Inflammatory macrophage treated with lipopolysaccharide for 4 hours (primary cell): ENCODE measurements around the gene TMEM44.
"Not testable (repeated sequence)": the region's sequence is repeated elsewhere in the genome, so short reads cannot be mapped to it uniquely, and the experiment has no call there.

Source experiments
- DNase-seq: peaks from one replicate; pipeline ENCODE4 v3.0.0-alpha.2; 2020

The TMEM44 gene

DNA sequence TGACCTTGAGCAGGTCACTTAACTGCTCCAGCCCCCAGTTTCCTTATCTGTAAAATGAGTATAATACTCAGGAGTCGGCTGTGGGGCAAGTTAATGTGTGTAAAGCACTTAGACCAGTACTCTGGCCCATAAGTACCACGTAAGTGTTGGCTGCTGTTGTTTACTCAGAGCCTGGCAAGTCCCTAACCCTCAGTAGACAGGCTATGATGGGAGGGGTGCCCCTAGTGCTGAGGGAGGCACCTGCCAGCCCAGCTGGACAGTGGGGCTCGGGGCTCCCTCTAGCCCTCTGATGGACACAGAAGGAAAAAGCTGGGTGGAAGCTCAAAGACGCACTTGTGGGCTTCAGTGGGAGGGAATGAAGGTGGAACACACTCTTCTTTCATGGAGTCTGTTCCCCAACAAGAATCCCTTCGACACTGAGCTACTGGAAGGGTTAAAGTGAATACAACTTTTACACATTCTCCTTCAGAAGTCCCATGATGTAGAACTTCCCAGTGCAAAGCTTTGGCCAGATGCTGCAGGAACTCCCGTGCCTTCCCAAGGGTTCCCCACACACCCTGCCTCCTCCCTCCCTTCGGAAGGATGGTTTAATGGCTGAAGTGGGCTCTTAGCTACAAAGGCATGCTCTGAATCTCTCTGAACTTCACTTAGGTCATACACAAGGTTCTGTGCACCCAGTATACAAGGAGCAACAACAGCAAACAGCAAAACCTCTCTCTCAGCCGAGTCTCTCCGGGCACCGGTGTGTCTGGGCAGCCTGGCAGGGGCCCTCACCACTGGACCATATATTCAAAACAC, 25.4 kb downstream of the TMEM44 start:
- no peak for DNase-seq

GRCh38 chr3:194606941-194607340, 26.3 kb downstream of the TMEM44 start:
- no peak for DNase-seq

DNA sequence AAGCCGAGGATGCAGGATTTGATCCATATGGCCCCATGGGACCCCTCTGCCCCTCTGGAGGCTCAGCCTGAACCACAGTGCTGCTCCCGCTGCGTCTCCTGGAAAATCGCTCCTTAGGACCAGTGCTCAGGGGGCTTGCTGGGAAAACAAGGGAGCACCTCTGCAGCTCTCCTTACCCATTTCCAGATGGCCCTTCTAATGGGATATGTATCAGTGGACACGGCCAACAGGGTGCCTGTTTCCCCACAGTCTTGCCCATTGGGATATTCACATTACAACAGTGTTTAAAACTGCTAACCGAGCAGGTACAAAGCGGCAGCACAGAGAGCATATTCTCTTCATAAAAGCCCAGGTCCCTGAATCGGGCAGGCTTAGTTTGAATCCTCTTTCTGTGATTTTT, 27.1 kb downstream of the TMEM44 start:
- no peak for DNase-seq

DNA sequence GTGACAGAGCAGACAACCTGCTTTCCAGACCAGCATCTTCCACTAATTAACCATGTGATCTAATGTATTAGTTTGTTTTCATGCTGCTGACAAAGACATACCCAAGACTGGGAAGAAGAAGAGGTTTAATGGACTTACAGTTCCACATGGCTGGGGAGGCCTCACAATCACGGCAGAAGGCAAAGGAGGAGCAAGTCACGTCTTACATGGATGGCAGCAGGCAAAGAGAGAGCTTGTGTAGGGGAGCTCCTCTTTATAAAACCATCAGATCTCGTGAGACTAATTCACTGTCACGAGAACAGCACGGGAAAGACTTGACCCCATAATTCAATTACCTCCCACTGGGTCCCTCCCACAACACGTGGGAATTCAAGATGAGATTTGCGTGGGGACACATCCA, 27.9 kb downstream of the TMEM44 start:
- not testable (repeated sequence) for DNase-seq

- DNase-seq = no peak
Observed at GRCh38 chr3:194604837-194605236, 28.4 kb downstream of the TMEM44 start.

GRCh38 chr3:194604126-194604525, 29.1 kb downstream of the TMEM44 start:
- no peak for DNase-seq

- no peak for DNase-seq
Observed at GRCh38 chr3:194602669-194603171, 30.5 kb downstream of the TMEM44 start.

DNA sequence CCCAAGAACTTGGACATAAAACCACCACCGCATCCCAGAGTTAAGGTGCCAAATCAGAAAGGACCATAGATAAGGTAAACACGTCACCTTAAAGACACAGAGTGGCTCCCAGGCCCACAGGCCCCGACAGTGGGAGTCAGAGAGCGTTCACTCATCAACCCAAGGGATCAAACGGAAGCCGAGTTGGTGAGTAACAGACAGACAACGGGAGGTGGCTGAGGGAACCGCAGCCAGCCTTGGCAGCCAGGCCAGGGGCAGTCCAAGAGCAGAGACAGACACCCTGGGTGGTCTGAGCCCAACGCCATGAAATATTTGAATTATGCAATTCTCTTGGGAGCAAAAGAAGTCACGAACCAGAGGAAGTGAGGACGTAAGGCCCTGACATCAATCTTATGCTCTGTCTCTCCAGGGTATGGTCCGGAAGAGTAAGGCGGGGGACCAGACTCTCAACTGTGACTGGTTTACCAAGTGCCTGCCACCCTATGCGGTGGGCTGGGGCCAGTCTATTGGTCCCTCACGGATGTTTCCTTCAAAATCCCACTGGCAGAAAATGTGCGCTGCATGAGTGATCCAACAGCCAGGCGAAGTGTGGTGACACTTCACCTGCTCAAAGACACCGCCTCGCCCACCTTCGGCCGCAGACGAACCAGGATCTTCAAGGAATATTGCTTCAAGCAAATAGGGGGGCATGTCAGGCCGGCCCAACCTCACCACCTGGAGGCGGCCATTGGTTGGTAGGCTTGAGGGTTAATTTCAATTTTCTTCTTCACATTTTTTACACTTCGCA, 34.3 kb downstream of the TMEM44 start:
- DNase-seq = no peak

DNA sequence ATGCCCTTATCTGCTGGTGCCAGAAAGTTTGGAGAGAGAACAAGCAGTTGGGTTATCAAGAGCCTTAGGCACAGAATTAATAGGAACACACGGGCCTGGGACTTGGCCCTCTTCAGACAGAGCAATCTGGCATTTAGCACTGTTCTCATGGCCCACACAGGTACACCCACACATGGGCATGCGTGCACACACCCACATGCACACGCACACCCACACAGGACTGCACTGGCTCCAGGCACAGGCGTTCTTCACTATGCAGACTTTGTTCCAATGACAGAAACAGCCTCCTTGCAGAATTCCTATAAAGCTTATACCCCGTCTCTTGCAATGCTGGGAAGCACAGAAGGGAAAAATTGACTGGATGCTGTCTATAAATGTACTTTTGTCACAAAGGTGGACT, 36.3 kb downstream of the TMEM44 start:
- no peak for DNase-seq

DNA sequence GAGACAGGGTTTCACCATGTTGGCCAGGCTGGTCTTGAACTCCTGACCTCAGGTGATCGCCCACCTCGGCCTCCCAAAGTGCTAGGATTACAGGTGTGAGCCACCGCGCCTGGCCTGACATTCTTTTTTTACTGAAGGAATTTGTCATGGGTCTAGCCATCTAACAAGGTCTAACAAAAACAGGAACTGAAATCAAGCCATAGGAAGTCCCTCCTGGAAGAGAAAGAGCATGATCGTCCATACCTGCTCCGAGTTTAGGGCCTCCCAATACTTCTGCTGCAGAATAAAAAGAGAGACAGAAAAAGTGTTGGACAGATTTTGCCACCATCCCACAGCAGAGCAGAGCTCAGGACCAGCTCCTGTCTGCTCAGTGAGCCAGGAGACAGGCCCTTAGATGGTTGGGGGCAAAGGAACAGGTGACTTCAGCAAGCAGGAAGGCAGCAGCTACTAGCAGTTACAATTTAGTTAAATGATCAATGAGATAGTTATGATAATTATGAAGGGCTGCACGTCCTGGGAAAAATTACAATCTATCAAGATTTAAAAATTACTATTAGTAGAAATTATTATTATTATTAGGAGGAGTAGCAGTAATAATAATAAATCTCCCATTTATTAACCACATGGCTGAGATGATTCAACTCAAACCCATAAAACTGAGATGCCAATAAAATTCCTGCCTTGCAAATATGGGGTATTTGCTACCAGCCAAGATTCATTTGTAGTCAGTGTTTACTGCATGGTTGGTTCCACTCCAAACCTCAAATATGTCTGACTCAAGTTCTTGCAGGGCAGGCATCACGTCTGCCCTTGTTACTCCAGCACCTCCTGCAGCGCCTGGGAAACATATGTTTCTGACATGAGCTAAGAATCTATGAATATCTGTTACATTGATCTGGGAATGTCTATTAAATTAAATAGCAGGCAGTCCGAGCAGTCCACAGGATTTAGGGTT, 40.1 kb downstream of the TMEM44 start:
- DNase-seq = peak; percentile 38

DNA sequence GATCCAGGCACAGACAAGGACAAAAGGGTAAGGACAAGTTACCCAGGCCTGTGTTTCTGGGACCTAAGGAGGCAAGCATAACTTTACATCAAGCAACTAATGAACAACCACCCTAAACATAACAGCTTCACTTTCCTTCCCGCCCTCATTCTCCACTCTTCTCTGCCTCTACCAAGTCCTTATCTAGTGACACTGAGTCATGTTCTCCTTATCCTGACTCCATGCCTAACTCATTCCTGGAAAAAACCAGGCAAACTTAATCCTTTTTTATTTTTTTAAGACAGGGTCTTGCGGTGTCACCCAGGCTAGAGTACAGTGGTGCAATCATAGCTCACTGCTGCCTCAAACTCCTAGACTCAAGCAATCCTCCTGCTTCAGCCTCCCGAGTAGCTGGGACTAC, 44.5 kb downstream of the TMEM44 start:
- DNase-seq = no peak

GRCh38 chr3:194588236-194588635, 45.0 kb downstream of the TMEM44 start:
- no peak for DNase-seq

- peak; percentile 79 for DNase-seq
Observed at GRCh38 chr3:194587438-194587931, 45.7 kb downstream of the TMEM44 start.

DNA sequence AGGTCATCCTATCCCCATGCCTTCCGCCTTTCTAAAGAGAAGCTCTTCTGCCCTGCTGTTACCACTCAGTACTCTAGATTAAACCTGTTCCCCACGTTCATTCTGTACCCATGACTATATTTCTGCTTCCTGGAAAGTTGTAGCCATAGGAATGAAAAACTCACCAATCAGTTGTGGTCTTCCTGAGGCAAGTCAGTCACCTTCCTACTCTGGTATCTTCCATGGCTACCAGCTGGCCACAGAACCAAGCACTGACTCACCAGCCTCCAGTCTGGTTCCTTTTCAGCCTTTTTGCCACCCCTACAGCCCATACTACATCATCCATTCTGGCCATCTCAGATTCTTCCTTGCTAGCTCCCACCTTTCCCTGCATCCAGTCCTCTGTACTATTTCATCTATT, 46.4 kb downstream of the TMEM44 start:
- DNase-seq = peak; percentile 84

GRCh38 chr3:194585880-194586281, 47.3 kb downstream of the TMEM44 start:
- DNase-seq = no peak

- peak; percentile 89 for DNase-seq
Observed at GRCh38 chr3:194584866-194585265, 48.4 kb downstream of the TMEM44 start.

GRCh38 chr3:194584320-194584776, 48.9 kb downstream of the TMEM44 start:
- DNase-seq = peak; percentile 18

GRCh38 chr3:194582196-194582905, 50.9 kb downstream of the TMEM44 start:
- DNase-seq = no peak

- no peak for DNase-seq
Observed at GRCh38 chr3:194579091-194579606, 54.1 kb downstream of the TMEM44 start.

- peak; percentile 92 for DNase-seq
Observed at GRCh38 chr3:194577986-194578905, 55.0 kb downstream of the TMEM44 start.
